ENCODE data around the gene CCNA2.

The CCNA2 gene

GRCh38 chr4:121823505-121824170 is at the start of gene CCNA2:
Gene CCNA2, minus strand, starts transcription at chr4:121823883. Its CDS starts 255 bp downstream, at chr4:121823628.
- peak; percentile 96 for DNase-seq

GRCh38 chr4:121869841-121870822 is 46.4 kb upstream of the CCNA2 start, which contains the start of gene BBS7:
Gene BBS7, minus strand, starts transcription at chr4:121870474. Its CDS starts 161 bp downstream, at chr4:121870313.
- DNase-seq: peak; percentile 95

GRCh38 chr4:121863799-121864198 is 40.1 kb upstream of the CCNA2 start:
- DNase-seq: no peak

GRCh38 chr4:121861426-121861825 is 37.7 kb upstream of the CCNA2 start:
- no peak for DNase-seq

- DNase-seq: no peak
Measured at GRCh38 chr4:121860121-121860520, 36.4 kb upstream of the CCNA2 start.

GRCh38 chr4:121851354-121851753 is 27.7 kb upstream of the CCNA2 start:
- no peak for DNase-seq

GRCh38 chr4:121846662-121847061 is 23.0 kb upstream of the CCNA2 start:
- DNase-seq: no peak

GRCh38 chr4:121842862-121843261 is 19.2 kb upstream of the CCNA2 start:
- DNase-seq: no peak

- peak; percentile 26 for DNase-seq
Measured at GRCh38 chr4:121838136-121838535, 14.5 kb upstream of the CCNA2 start.

GRCh38 chr4:121829511-121829910 is 5.8 kb upstream of the CCNA2 start:
- DNase-seq: no peak

GRCh38 chr4:121827853-121828252 is 4.2 kb upstream of the CCNA2 start:
- no peak for DNase-seq

- DNase-seq: no peak
Measured at GRCh38 chr4:121824950-121825349, 1.3 kb upstream of the CCNA2 start.

GRCh38 chr4:121824171-121824527 is 466 bp upstream of the CCNA2 start:
- DNase-seq: no peak

- peak; percentile 40 for DNase-seq
Measured at GRCh38 chr4:121822796-121823504, 733 bp downstream of the CCNA2 start.

GRCh38 chr4:121822047-121822446 is 1.6 kb downstream of the CCNA2 start:
- DNase-seq: no peak

- DNase-seq: no peak
Measured at GRCh38 chr4:121819216-121819965, 4.3 kb downstream of the CCNA2 start.

GRCh38 chr4:121818215-121818614 is 5.5 kb downstream of the CCNA2 start:
- DNase-seq: no peak

- no peak for DNase-seq
Measured at GRCh38 chr4:121817701-121818100, 6.0 kb downstream of the CCNA2 start.

GRCh38 chr4:121817006-121817405 is 6.7 kb downstream of the CCNA2 start:
- no peak for DNase-seq

- DNase-seq: no peak
Measured at GRCh38 chr4:121814756-121815155, 8.9 kb downstream of the CCNA2 start.

- DNase-seq: peak; percentile 18
Measured at GRCh38 chr4:121811122-121811521, 12.6 kb downstream of the CCNA2 start.

GRCh38 chr4:121806411-121806810 is 17.3 kb downstream of the CCNA2 start:
- no peak for DNase-seq

- DNase-seq: no peak
Measured at GRCh38 chr4:121801715-121802075, 22.0 kb downstream of the CCNA2 start.

All from MV-4-11 (cell line).